HG03571 (cell line): ENCODE results near the gene CNOT8.

ENCODE experiments used
- ATAC-seq: cut with Tn5 transposase; IDR thresholded peaks from one replicate; pipeline ENCODE4 v1.9.1; 2021; ENCODE audit not compliant: unreplicated experiment

The CNOT8 gene

GRCh38 chr5:154916874-154917273 is 58.4 kb downstream of the CNOT8 start:
- no peak for ATAC-seq

- ATAC-seq = no peak
These were observed 59.3 kb downstream of the CNOT8 start for GRCh38 chr5:154917757-154918156.

DNA sequence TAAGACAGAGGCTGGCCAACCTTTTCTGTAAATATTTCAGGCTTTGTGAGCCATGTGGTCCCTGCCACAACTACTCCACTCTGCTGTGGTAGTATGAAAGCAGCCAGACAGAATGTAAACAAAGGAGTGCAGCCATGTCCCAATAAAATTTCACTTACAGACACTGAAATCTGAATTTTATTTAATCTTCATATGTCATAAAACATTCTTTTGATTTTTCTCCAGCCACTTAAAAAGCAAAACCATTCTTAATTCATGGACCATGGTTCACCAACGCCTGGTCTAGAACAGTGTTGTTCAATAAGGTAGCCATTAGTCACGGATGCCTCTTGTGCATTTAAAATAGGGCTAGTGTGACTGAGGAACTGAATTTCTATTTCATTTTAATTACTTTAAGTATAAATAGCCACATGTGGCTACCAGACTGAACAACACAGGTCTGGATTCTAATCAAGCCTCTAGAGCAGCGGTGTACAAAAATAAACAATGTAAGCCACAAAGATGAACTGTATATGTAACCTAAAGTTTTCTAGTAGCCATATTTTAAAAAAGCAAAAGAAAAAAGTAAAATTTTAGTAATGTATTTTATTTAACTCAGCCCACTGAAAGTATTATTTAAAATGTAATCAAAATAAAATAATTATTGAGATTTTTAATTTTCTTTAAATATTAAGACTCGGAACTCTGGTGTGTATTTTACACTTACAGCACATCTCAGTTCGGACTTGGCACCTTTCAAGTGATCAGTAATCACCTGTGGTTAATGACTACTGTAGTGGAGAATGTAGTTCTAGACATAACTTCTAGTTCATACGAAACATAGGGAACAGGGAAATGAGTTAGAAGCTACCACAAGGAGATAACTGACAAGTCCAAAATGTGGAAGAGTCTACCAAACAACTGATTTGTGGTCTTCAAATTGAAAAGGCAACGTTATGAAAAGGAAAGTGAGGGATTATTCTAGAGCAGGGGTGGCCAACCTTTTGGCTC is 65.3 kb downstream of the CNOT8 start:
- no peak for ATAC-seq
